NCI-H460 (cell line): ENCODE measurements around the gene STUM. TPM values are rescaled to one million over a fixed set of nuclear protein-coding genes. Genes with fewer than 3 reads are reported as not detected.
"Not testable (repeated sequence)": the region's sequence is repeated elsewhere in the genome, so short reads cannot be mapped to it uniquely, and the experiment has no call there.

Experiments used
- DNase-seq: peaks from one replicate; pipeline ENCODE4 v3.0.0-alpha.2; 2016; ENCODE audit warnings: low read depth; ENCODE audit errors: extremely low read depth
- total RNA-seq: library from RNA; depleted of rRNA; stranded (reverse); fragments of >200 nt; shearing (Covaris generic); gene quantifications from 2 replicates; pipeline ENCODE4 v1.2.3, GENCODE V29; 2014

The STUM gene
- total RNA-seq, 1 experiment from 2014 or later, result not detected

- no peak for DNase-seq
Measured at GRCh38 chr1:226579781-226580323, 31.3 kb downstream of the STUM start.

DNA sequence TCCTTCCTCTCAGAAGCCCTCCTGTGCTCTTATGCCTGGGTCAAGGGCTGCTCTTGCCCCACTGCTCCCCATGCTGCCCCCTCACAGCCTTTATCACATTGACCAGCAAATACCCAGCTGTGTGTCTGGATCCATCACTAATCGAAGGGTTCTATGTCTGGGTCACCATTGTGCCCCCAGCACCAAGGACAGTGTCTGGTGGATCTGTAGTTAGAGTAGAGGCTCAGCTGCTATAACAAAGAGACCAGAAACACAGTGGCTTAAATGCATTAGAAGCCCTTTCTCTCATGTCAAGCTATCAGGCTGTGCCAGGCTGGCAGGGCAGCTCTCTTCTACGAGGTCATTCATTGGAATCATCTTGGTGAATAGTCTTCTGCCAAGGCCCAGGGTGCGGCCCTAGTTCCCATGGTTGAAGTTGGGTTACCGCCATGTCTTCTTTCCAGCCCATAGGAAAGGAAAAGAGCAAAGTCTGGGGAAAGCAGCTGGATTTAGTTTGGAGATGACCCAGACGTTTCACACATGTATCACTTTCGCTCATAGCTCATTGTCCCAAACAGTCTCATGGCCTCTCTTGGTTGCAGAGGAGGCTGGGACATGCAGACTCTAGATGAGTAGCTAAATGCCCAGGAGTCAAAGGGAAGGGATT, 32.2 kb downstream of the STUM start:
- no peak for DNase-seq

DNA sequence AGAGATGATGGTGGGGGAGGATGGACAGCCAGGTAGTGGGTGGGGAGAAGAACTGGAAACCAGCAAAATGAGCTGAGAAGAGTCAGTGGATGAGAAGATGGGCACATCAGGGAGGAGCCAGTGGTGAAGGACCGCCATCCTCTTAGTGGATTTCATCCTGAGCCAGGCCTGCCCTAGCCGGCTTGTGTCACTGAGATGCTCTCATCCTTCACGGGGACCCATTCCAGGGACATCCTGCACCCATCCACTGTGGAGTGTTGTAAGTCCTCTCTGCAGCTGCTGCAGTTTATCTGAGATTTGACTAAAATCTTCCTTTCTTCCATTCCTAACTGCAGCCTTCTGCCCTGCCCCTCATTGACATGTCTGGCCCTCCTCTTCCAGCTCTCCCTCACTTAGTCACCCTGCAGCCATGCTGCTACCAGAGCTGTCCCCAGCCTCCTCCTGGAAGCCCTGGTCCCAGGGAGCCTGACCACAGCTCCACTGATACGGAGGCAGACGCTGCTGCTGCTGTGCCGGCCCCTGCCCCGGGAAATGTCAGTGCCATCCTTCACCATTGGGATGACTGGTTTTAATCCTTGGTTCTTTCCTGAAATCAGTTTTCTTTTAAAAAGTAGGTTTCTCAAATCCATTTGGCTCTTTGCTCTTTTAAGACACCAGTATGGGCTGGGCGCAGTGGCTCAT, 33.2 kb downstream of the STUM start:
- DNase-seq, result no peak

GRCh38 chr1:226582966-226583365, 34.4 kb downstream of the STUM start:
- DNase-seq, result no peak

DNA sequence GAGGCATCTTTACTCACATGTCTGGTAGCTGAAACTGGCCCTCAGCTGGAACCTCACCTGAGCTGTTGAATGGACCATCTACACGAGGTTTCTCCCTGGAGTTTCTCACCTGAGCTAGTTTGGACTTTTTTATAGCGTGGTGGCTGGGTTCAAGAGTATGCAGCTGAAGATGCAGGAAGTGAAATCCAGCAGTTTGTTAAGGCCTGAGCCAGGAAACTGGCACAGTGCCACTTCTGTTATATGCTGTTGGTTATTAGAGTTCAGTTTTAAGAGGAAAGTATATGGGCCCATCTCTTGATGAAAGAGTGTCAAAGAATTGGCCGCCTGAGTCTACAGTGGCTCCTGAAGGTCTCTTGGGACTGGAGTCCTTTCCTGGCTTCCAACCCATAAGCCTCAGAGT, 35.6 kb downstream of the STUM start:
- no peak for DNase-seq

DNA sequence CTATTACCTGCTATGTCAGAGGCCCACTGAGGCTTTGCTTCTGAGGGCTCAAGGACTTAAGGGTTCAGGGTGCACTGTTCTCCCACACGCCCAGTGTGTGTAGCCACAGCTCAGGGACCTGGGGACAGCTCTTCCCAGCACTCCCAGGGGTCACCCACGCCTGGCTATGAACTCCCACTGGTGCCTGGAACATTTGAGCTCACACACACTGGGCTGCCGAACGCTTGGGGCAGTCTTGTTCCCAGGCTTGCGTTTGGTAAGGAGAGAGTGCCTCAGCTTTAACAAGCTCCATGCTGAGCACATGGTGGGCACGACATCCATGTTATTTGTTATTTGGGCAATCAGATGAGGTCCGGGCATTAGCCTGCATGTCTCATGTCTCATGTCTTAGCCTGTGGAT, 37.6 kb downstream of the STUM start:
- no peak for DNase-seq

DNA sequence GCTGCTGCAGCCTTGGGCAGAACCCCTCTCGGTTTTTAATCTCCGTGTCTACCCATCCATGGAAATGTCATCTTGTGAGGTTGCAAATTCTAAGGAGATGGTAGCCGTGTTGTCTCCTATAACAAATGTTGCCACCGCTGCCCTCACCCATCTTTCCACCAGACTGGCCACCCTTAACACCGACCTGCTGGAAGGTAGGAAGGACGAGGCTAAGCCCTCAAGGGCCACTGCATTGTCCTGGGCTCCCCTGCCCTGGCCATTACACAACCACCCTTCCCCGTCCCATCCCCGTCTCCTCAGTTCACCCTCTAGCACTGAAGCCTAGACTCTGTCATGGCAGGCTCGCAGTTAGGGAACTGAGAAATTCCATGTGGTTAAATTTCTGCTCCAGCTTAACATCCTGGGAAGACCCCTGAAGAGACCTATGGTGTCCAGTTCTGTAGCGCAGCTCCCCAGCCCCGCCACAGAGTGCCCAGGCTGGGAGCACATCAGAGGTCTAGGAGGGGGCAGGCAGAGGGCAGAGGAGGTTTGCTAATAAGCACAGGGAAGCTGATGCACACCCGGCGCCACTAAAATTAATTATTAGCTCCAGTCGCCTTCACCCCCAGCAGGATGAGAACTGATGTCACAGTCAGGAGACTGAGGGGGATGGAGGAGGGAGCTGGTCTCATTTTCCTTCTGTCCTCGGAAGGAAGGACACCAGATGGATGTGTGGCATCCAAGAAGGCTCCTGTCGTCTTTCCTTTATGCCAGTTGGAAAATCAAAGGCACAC, 38.3 kb downstream of the STUM start:
- no peak for DNase-seq

- DNase-seq, result no peak
Measured at GRCh38 chr1:226588484-226588883, 39.9 kb downstream of the STUM start.

GRCh38 chr1:226589008-226589733, 40.6 kb downstream of the STUM start:
- DNase-seq, result no peak

- DNase-seq, result no peak
Measured at GRCh38 chr1:226590614-226591013, 42.0 kb downstream of the STUM start.

DNA sequence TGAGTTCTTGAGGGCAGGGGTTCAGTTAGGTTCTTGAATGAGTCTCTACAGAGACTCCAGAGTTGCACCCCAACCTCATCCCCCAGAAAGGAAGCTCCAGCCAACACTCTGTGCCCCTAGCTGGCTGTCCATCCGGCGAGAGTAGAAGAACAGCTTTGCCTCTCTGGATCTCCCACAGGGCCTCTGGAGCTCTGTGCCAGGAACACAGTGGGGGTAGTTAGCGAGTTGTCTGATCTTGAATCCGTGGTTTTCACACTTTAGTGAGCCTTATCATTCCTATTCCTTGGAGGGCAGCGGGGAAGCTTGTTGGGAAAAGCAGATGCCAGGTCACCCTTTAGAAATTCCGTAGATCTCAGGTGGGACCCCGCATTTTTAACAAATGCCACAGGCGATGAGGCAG, 45.0 kb downstream of the STUM start:
- DNase-seq, result no peak

- no peak for DNase-seq
Measured at GRCh38 chr1:226596531-226597165, 48.1 kb downstream of the STUM start.

DNA sequence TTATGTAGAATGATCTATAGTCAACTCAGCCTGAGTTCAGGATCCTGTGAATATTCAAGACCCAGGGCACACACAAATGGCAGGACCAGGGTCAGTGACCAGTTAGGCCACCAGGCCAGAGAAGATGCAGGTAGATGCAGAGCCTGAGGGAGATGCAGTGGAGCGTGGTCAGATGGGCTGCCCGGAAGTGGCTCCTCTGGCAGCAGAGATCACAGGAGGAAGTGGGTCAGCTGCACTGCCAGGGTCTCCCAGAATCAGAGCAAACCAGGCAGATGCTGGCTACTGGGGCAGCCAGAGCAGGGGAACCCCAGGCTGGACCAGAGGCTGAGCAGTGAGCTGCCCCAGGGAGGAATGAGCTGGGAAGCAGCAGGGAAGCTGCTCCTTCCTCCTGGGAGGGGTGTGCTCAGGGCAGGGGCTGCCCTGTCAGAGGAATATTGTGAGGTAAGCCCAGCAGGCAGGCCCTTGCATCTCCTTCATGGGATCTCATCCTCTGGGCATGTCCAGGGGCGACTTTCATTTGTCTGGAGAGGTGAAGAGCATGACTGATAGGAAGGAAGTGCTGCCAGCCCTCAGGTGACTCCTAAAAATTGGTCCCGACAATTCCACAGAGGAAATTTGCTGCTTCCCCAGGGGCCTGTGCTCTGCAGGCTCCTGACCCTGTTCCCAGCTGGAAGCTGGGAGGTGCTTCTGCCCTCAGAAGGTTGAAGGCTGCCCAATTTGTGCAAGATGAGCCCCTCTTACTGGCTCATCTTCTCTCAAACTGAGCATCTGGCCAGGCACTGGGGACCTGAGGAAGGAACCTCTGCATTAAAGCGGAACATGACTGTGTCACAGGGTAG, 49.3 kb downstream of the STUM start:
- DNase-seq, result no peak

GRCh38 chr1:226598455-226598849, 49.9 kb downstream of the STUM start:
- DNase-seq, result no peak

- not testable (repeated sequence) for DNase-seq
Measured at GRCh38 chr1:226598955-226599354, 50.4 kb downstream of the STUM start.

GRCh38 chr1:226599636-226600238, 51.2 kb downstream of the STUM start:
- DNase-seq, result peak; percentile 6

DNA sequence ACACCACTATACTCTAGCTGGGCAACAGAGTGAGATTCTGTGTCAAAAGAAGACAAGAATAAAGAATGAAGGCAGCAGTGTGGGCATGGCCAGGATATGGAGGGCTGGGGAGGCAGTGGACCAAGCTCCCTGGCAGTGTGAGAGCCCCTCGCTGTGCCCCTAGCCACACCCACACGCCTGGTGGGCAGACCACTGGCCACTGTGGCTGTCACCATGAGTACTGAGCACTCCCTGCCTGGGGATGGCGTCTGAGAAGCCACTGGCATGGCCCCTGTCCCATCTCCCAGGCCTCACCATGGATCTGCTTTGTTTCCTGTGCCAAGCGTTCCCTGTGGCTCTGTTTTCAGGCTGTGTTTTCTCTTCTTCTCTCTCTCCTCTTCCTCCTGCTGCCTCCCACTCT, 51.7 kb downstream of the STUM start:
- DNase-seq, result no peak

GRCh38 chr1:226601456-226601855, 52.9 kb downstream of the STUM start:
- DNase-seq, result no peak
